GM18867 (cell line): ENCODE data around the gene ELFN1.
"Not testable (repeated sequence)": the region's sequence is repeated elsewhere in the genome, so short reads cannot be mapped to it uniquely, and the experiment has no call there.

Experiments used
- ATAC-seq: cut with Tn5 transposase; IDR thresholded peaks from one replicate; pipeline ENCODE4 v1.9.1; 2021; ENCODE audit warnings: mild to moderate bottlenecking, moderate library complexity; ENCODE audit not compliant: unreplicated experiment

ELFN1 gene

GRCh38 chr7:1706721-1707613, 36.9 kb downstream of the ELFN1 start:
- ATAC-seq: no peak

- no peak for ATAC-seq
Observed at GRCh38 chr7:1707756-1708595, 37.9 kb downstream of the ELFN1 start.

GRCh38 chr7:1708596-1709251, 38.6 kb downstream of the ELFN1 start:
- no peak for ATAC-seq

GRCh38 chr7:1709281-1709680, 39.2 kb downstream of the ELFN1 start:
- no peak for ATAC-seq

GRCh38 chr7:1709900-1710299, 39.8 kb downstream of the ELFN1 start:
- ATAC-seq: no peak

GRCh38 chr7:1710936-1711335, 40.9 kb downstream of the ELFN1 start:
- ATAC-seq: no peak

GRCh38 chr7:1712907-1713501, 42.9 kb downstream of the ELFN1 start:
- ATAC-seq: no peak

- ATAC-seq: no peak
Observed at GRCh38 chr7:1713502-1714484, 43.7 kb downstream of the ELFN1 start.

- no peak for ATAC-seq
Observed at GRCh38 chr7:1714583-1715330, 44.7 kb downstream of the ELFN1 start.

GRCh38 chr7:1715331-1715625, 45.2 kb downstream of the ELFN1 start:
- no peak for ATAC-seq

- no peak for ATAC-seq
Observed at GRCh38 chr7:1715671-1716074, 45.6 kb downstream of the ELFN1 start.

- no peak for ATAC-seq
Observed at GRCh38 chr7:1716263-1717094, 46.4 kb downstream of the ELFN1 start.

- no peak for ATAC-seq
Observed at GRCh38 chr7:1717095-1717483, 47.0 kb downstream of the ELFN1 start.

- ATAC-seq: no peak
Observed at GRCh38 chr7:1717903-1718676, 48.0 kb downstream of the ELFN1 start.

- ATAC-seq: not testable (repeated sequence)
Observed at GRCh38 chr7:1718850-1719249, 48.8 kb downstream of the ELFN1 start.

GRCh38 chr7:1719256-1719655, 49.2 kb downstream of the ELFN1 start:
- not testable (repeated sequence) for ATAC-seq

GRCh38 chr7:1719913-1720312, 49.8 kb downstream of the ELFN1 start:
- ATAC-seq: no peak

- no peak for ATAC-seq
Observed at GRCh38 chr7:1720326-1720725, 50.2 kb downstream of the ELFN1 start.
